MM.1S (cell line): ENCODE results near the gene CCDC88C.

Source experiments
- DNase-seq: peaks from one replicate; pipeline ENCODE4 v3.0.0-alpha.2; 2015
- H2AFZ ChIP-seq: fragments of 300-600 bp; sonication (generic); 2 replicates; pipeline ENCODE4 v1.6.0; 2016; ENCODE audit warnings: antibody characterized with exemption, low read length
- H3F3A ChIP-seq: fragments of 300-600 bp; sonication (generic); 2 replicates; pipeline ENCODE4 v1.6.1; 2016; ENCODE audit warnings: mild to moderate bottlenecking, antibody characterized with exemption, low read length, moderate library complexity, mixed read lengths; ENCODE audit not compliant: insufficient read depth
- H3K27ac ChIP-seq: fragments of 300-600 bp; sonication (generic); 2 replicates; pipeline ENCODE4 v1.5.1; 2016; ENCODE audit warnings: mild to moderate bottlenecking, low read length
- H3K27me3 ChIP-seq: fragments of 300-600 bp; sonication (generic); replicated peaks from 2 replicates; pipeline ENCODE4 v1.6.0; 2016; ENCODE audit warnings: low read length; ENCODE audit not compliant: insufficient read depth
- H3K36me3 ChIP-seq: fragments of 300-600 bp; sonication (generic); replicated peaks from 2 replicates; pipeline ENCODE4 v1.6.1; 2016; ENCODE audit warnings: mild to moderate bottlenecking, low read length, mixed read lengths; ENCODE audit not compliant: insufficient read depth
- H3K4me1 ChIP-seq: fragments of 300-600 bp; sonication (generic); 2 replicates; pipeline ENCODE4 v1.6.1; 2016; ENCODE audit warnings: low read length, mixed read lengths
- H3K4me2 ChIP-seq: fragments of 300-600 bp; sonication (generic); 2 replicates; pipeline ENCODE4 v1.6.0; 2016; ENCODE audit warnings: low read depth, low read length
- H3K4me3 ChIP-seq: fragments of 300-600 bp; sonication (generic); 2 replicates; pipeline ENCODE4 v1.5.1; 2016; ENCODE audit warnings: low read length, mixed read lengths
- H3K79me2 ChIP-seq: fragments of 300-600 bp; sonication (generic); 2 replicates; pipeline ENCODE4 v1.6.1; 2016; ENCODE audit warnings: mixed run types, low read length, mixed read lengths
- H3K9ac ChIP-seq: fragments of 300-600 bp; sonication (generic); 2 replicates; pipeline ENCODE4 v1.6.1; 2016; ENCODE audit warnings: low read length, mixed read lengths
- H3K9me2 ChIP-seq: fragments of 300-600 bp; sonication (generic); replicated peaks from 2 replicates; pipeline ENCODE4 v1.6.1; 2016; ENCODE audit warnings: mild to moderate bottlenecking, low read length, mixed read lengths; ENCODE audit not compliant: insufficient read depth
- H3K9me3 ChIP-seq: fragments of 300-600 bp; sonication (generic); replicated peaks from 2 replicates; pipeline ENCODE4 v1.6.1; 2016; ENCODE audit warnings: mild to moderate bottlenecking, low read length, mixed read lengths; ENCODE audit not compliant: insufficient read depth
- H4K20me1 ChIP-seq: fragments of 300-600 bp; sonication (generic); 2 replicates; pipeline ENCODE4 v1.6.1; 2016; ENCODE audit warnings: mild to moderate bottlenecking, low read length, moderate library complexity, mixed read lengths; ENCODE audit not compliant: insufficient read depth
- EZH2 ChIP-seq: fragments of 300-600 bp; sonication (generic); optimal IDR thresholded peaks from 2 replicates; pipeline ENCODE3; 2017; ENCODE audit warnings: low read depth, mild to moderate bottlenecking, antibody characterized with exemption, low read length, mixed read lengths
- EZH2phosphoT487 ChIP-seq: fragments of 300-600 bp; sonication (generic); IDR thresholded peaks from 2 replicates; pipeline ENCODE4 v1.6.1; 2018; ENCODE audit warnings: antibody characterized with exemption, low read length
- TF ChIP-seq, protein P1 (sequence below): fragments of 300-600 bp; sonication (generic); IDR thresholded peaks from 2 replicates; pipeline ENCODE4 v1.5.1; 2016; ENCODE audit warnings: antibody characterized with exemption, low read length, mixed read lengths

CCDC88C gene

DNA sequence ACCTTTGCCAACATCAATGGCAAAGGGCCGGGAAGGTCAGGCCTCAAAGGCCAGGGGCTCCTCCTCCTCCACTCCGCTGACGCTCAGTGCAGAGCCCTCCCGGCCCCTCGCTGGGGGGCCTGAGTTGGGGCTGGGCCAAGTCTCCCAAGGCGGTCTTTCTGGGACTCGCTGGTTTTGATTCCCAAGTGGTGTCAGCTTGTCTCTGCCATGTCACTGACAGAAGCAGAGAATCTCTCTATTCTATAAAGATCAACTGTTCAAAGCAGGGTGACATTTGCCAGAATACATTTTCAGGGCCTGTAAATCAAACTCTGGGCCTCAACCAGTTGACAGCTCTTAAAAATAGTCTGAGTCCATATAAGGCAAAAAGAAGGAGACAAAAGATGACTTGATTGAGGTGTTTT is 75.9 kb downstream of the CCDC88C start:
- H3K4me3 ChIP-seq, result no peak overlapping the region
- peaks cover 98% of the 10 kb centered on the region for H3K79me2 ChIP-seq
- H3K9ac ChIP-seq, result no peak overlapping the region
- no peak overlapping the region for H2AFZ ChIP-seq
- H3K4me2 ChIP-seq, result no peak overlapping the region
- no peak for DNase-seq
- H3K27me3 ChIP-seq, result no peaks in the 10 kb centered on the region
- no peaks in the 10 kb centered on the region for H3K9me3 ChIP-seq
- no peaks in the 10 kb centered on the region for H3K9me2 ChIP-seq
- no peak for TF ChIP-seq EZH2phosphoT487
- no peaks in the 10 kb centered on the region for H4K20me1 ChIP-seq
- H3K27ac ChIP-seq, result no peak overlapping the region
- no peaks in the 10 kb centered on the region; the same call in 1 of the 2 replicates for H3K36me3 ChIP-seq
- H3K4me1 ChIP-seq, result peaks cover 9% of the 10 kb centered on the region
- H3F3A ChIP-seq, result no peaks in the 10 kb centered on the region

DNA sequence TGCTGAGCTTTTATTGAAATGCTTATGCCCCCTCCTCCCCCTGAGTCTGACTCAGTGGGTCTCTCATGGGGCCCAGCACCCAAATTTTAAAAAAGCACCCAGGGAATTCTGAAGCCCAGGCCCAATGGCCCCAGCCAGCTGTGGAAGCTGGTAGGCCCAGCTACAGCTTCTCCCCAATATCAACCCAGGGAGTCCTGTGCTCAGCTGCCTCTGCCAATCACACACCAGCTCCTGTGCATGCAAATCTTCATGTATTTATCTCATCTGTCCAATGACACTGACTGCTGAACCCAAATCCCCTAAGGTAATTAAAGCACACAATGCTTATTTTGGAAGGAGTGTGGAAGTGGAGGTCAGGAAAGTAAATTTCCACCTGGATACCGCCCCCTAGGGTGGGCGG is 76.3 kb downstream of the CCDC88C start:
- H3K4me2 ChIP-seq, result no peak overlapping the region

DNA sequence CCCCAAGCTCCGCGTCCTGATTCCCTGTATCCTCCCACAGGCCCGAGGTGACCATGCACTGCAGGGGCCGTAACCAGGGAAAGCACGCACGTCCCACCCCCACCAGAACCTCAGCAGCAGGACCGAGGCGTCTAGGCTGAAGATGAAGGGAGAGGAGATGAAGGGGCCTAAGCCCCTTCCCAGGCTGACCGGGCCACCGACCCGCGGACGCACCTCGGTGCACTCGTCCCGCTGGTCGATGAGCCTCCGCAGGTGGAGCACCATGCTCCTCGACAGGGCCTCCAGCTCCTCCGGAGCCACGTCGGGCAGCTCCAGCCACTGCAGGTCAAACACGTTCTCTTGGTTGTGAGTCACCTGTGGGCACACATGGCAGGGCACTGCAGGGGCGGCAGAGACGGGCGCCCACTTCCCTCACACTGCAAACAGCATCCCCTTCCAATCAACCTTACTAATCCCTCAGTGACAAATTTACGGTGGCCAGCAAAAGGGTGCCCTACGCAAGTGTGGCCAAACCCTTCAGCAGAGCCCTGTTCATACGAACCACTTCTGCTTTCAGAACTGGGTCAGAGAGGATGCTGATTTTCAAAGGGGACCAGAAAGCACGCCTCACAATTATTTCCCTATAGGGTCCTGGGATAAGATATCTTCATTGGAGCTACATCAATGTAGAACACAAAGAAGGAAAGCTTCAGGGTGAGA is 77.8 kb downstream of the CCDC88C start:
- Histone ChIP-seq H4K20me1 (no peaks in the 10 kb centered on the region), H3K36me3 (no peaks in the 10 kb centered on the region), H3K27ac (no peak overlapping the region), H3K9me2 (no peaks in the 10 kb centered on the region), H3K4me3 (no peak overlapping the region), H3K4me1 (peaks cover 20% of the 10 kb centered on the region), H3K9me3 (no peaks in the 10 kb centered on the region), H3K27me3 (no peaks in the 10 kb centered on the region), H3F3A (peaks cover 8% of the 10 kb centered on the region; the same call in 1 of the 2 replicates), H3K79me2 (peaks cover 98% of the 10 kb centered on the region), H3K4me2 (no peak overlapping the region), H3K9ac (no peak overlapping the region), H2AFZ (no peak overlapping the region)
- TF ChIP-seq EZH2 (no peak), EZH2phosphoT487 (no peak)
- TF ChIP-seq, protein P1, sequence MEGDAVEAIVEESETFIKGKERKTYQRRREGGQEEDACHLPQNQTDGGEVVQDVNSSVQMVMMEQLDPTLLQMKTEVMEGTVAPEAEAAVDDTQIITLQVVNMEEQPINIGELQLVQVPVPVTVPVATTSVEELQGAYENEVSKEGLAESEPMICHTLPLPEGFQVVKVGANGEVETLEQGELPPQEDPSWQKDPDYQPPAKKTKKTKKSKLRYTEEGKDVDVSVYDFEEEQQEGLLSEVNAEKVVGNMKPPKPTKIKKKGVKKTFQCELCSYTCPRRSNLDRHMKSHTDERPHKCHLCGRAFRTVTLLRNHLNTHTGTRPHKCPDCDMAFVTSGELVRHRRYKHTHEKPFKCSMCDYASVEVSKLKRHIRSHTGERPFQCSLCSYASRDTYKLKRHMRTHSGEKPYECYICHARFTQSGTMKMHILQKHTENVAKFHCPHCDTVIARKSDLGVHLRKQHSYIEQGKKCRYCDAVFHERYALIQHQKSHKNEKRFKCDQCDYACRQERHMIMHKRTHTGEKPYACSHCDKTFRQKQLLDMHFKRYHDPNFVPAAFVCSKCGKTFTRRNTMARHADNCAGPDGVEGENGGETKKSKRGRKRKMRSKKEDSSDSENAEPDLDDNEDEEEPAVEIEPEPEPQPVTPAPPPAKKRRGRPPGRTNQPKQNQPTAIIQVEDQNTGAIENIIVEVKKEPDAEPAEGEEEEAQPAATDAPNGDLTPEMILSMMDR, result no peak
- no peak for DNase-seq

More for the DNA sequence above, 76.3 kb downstream of the CCDC88C start:
- no peak overlapping the region for H2AFZ ChIP-seq
- no peaks in the 10 kb centered on the region for H3K27me3 ChIP-seq
- H3K79me2 ChIP-seq, result peaks cover 98% of the 10 kb centered on the region
- H3K4me3 ChIP-seq, result no peak overlapping the region
- H4K20me1 ChIP-seq, result no peaks in the 10 kb centered on the region
- H3F3A ChIP-seq, result no peaks in the 10 kb centered on the region
- TF ChIP-seq, protein P1, result no peak
- TF ChIP-seq EZH2phosphoT487 (no peak), EZH2 (no peak)
- no peak overlapping the region for H3K27ac ChIP-seq
- DNase-seq, result no peak
- H3K9me3 ChIP-seq, result no peaks in the 10 kb centered on the region
- no peaks in the 10 kb centered on the region for H3K9me2 ChIP-seq
- H3K9ac ChIP-seq, result no peak overlapping the region
- peaks cover 9% of the 10 kb centered on the region; the same call in 1 of the 2 replicates for H3K4me1 ChIP-seq
- no peaks in the 10 kb centered on the region; the same call in 1 of the 2 replicates for H3K36me3 ChIP-seq

DNA sequence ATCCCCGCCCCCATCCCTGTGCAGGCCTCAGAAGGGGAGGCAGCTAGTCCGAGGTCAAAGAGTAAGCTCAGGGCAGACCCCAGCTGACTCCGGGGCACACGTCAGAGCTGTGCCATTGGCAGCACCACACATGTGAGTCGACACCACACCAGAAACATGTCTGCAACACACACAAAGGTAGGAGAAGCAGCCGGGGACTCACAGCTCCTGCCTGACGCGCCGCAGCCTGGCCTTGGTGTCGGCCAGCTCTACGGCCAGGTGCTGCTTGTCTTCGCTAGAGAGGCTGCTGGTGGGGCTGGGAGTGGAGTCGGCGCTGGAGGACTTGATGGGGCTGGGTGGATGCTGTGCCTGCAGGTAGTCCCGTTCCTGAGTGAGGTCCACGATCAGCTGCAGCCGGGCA is 78.5 kb downstream of the CCDC88C start:
- Histone ChIP-seq H3F3A (peaks cover 15% of the 10 kb centered on the region), H3K9ac (no peak overlapping the region), H3K36me3 (no peaks in the 10 kb centered on the region), H3K79me2 (peaks cover 94% of the 10 kb centered on the region), H3K4me3 (no peak overlapping the region), H4K20me1 (no peaks in the 10 kb centered on the region), H3K9me3 (no peaks in the 10 kb centered on the region), H3K4me1 (peaks cover 27% of the 10 kb centered on the region), H3K9me2 (no peaks in the 10 kb centered on the region), H3K4me2 (no peak overlapping the region), H3K27me3 (no peaks in the 10 kb centered on the region), H2AFZ (no peak overlapping the region), H3K27ac (no peak overlapping the region)
- no peak for DNase-seq
- TF ChIP-seq, protein P1, result no peak
